Stimulated activated CD4-positive, alpha-beta T cell treated with anti-CD3 and anti-CD28 coated beads, Interleukin-1b, Interleukin-23, amount 100 ng/mL, for 4 hours (primary cell): ENCODE measurements around the gene BRAT1.

ENCODE experiments used
- DNase-seq, 2 donors: peaks; one replicate each; pipeline ENCODE4 v3.0.0-alpha.2; 2020; ENCODE audit warnings: low read depth in 2 of 2

The BRAT1 gene

DNA sequence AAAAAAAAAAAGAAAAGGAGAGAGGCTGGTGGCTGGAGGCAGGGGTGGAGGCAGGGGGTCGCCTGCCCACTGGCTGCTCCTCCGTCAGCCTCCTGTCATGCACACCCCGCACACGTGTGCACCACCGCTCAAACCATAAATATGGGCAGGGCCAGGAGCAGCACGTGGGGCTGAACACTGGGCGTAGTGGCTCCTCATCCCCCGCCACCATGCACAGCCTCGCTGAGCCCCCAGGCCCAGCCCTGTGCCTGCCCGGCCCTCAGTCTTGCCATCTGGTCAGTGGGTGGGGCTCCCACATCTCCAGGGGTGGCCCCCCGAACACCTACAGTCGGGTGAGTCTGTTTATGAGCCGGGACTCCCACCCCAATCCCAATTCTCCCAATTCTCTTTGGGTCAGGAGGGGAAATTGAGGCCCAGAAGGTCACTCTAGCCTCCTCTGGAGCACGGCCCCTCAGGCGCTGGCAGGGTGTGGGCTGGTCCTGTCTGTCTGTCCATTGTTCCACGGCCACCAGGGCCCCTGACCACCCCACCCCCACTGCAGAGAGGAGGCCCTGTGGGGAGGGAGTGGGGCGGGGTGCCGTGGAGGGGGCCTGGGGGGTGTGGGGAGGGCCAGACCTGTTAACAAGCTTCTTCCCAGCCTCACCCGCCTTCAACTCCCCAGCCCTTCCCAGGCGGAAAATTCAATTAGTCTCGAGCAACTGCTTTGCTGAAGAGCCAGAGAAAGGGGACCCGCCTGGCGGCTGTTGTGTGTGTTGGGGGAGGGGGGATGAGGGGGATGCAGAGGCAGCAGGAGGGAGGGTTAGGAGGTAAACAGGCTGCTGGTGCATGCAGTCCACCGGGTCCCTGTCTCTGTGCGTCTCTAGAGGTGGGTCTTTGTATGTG is 59.7 kb downstream of the BRAT1 start:
- no peak for DNase-seq

DNA sequence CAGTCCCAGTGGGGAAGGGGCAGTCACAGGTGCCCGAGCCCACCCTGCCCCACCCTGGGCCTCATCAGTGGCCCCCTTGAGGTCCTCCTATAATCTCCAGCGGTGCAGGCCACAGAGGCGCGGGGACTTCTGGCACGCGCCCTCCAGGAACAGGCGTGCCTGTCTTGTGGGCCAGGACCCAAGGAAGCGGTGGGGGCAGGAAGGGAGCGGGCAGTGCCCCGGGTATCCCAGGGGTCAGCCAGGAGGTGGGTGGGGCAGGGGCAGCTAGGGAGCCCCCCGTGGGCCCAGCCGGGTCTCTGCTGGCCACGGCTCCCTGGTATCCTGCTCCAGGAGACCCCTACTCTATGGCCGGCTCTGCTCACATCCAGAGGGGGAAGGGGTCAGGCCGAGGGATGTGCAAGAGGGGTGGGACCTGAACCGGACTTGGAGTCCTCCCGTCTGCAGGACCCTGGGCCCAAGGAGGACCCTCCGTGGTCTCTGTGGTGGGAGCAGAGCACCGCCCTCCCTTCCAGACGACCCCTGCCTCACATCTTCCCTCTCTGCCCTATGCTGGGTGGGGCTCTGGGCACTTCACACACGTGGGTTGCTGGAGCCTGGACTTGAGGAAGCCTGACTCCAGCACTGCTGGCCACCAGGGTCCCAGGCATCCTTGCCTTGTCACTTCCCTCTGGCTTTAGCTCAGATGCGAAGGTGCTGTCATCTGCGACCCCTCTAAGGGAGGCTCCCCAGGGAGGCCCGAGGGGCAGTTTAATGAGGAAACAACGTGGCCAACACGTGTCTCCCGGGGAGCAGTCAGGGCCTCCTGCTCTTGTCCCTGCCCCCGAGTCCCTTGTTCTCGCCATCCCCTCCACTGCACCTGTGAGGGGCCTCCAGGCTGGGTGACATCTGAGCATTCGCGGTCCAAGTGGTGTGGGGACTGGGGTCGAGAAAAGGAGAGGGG is 60.9 kb downstream of the BRAT1 start:
- no peak for DNase-seq

- no peak for DNase-seq
Observed at GRCh38 chr7:2493205-2494164, 61.8 kb downstream of the BRAT1 start.

DNA sequence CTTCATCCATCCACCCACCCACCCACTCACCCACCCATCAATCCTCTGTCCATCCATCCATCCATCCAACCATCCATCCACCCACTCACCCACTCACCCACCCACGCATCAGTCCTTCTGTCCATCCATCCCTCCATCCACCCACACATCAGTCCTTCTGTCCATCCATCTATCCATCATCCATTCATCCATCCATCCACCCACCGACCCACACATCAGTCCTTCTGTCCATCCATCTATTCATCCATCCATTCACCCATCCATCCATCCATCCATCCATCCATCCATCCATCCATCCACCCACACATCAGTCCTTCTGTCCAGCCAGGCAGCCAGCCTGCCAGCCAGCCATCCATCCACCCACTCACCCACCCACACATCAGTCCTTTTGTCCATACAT is 63.3 kb downstream of the BRAT1 start:
- no peak for DNase-seq

DNA sequence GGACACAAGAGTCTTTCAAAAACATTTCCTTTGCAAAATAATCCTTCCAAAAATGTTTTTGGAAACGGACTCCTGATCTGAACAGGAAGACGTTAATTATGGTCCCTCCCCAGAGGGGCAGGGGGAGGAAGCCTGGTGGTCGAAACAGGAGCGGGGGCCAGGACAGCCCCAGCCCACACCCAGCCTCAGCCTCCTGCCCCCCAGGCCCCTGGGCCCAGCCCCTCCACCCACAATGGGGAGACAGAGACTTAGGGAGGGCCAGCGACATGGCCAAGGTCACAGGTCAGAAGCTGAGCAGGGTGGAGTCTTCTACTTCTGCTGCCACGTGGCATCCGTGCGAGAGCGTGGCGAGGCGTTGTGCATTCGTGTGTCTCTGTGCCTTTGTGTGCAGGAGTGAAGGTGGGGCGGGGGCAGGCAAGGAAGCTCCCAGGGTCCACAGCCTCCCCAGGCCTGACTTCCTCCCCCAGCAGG is 65.1 kb downstream of the BRAT1 start:
- no peak for DNase-seq

DNA sequence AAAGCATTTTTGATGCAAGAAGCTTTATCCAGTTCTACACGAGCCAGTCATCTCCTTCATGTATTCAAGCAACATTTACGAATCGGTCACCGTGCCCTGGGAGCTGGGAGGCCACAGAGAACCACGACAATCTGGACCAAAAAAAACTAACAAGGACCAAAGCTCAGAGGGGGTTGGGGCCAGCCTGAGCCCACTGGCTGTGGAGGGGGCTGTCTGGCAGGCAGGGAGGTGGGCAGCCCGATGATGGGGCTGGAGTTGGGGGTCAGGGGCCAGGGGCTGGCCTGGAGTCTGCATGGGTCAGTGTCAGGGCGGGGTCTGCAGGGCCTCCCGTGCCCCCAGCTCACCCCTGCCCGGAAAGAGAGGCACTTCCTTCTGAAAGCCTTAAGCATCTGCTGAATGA is 66.6 kb downstream of the BRAT1 start:
- DNase-seq: no peak

GRCh38 chr7:2488272-2488645 is 67.1 kb downstream of the BRAT1 start:
- DNase-seq: no peak
